Prostate gland (tissue), 2 donors: Measurements from ENCODE around the gene CMC4. TPM values are rescaled to one million over a fixed set of nuclear protein-coding genes. Genes with fewer than 3 reads are reported as not detected.
A peak's percentile ranks its signal among the peaks of the same experiment; 100 is the strongest.

Source experiments
- DNase-seq: peaks from one replicate; pipeline ENCODE4 v3.0.0-alpha.2; 2019; ENCODE audit warnings: low spot score
- H3K27ac ChIP-seq, 2 donors: fragments of 200-600 bp; sonication (generic); 2 replicates each; pipeline ENCODE4 v1.5.1; 2017 to 2019
- H3K27me3 ChIP-seq: fragments of 200-600 bp; sonication (generic); replicated peaks from 2 replicates; pipeline ENCODE4 v1.5.1; 2019; ENCODE audit not compliant: insufficient read depth
- H3K36me3 ChIP-seq, 2 donors: fragments of 200-600 bp; sonication (generic); 1 replicate in 1 of 2; 2 replicates in 1 of 2; pipeline versions ENCODE4 v1.5.1 to v1.8.1; 2017 to 2019
- H3K4me1 ChIP-seq: fragments of 200-600 bp; sonication (generic); replicated peaks from 2 replicates; pipeline ENCODE4 v1.5.1; 2019
- H3K4me3 ChIP-seq, 2 donors: fragments of 200-600 bp; sonication (generic); 2 replicates each; pipeline ENCODE4 v1.5.1; 2017 to 2019
- H3K9me3 ChIP-seq: fragments of 200-600 bp; sonication (generic); 2 replicates; pipeline ENCODE4 v1.5.1; 2017
- POLR2A ChIP-seq: fragments of 450-650 bp; IDR thresholded peaks from one replicate; pipeline ENCODE4 v1.6.1; 2016; ENCODE audit warnings: antibody characterized with exemption, mild to moderate bottlenecking
- POLR2AphosphoS5 ChIP-seq: sonication (generic); formaldehyde crosslinking; IDR thresholded peaks from one replicate; pipeline ENCODE4 v1.6.1; 2017; ENCODE audit warnings: antibody characterized with exemption
- WGBS: methylation state at CpG from one replicate; pipeline ENCODE4 v1.1.5; 2018; 5-methylcytosine and 5-hydroxymethylcytosine counted together
- intact Hi-C: fragments of 100-400 bp; cut with DNase I; formaldehyde crosslinking; loops from one replicate; pipeline ENCODE4 v1.14.2; 2022
- total RNA-seq, 2 donors: library from RNA; depleted of rRNA; stranded (reverse); fragments of >200 nt; gene quantifications; one replicate each; pipeline ENCODE4 v1.1.0, GENCODE V29; 2016
- TF ChIP-seq, protein P1 (sequence below), 4 experiments: fragments of 200-600 bp in 2 of 4; fragments of 450-650 bp in 2 of 4; sonication (generic) in 2 of 4; IDR thresholded peaks; 1 replicate in 3 of 4; 2 replicates in 1 of 4; pipeline ENCODE4 v1.5.1; 2016 to 2019; ENCODE audit warnings: antibody characterized with exemption in 4 of 4, mild to moderate bottlenecking in 2 of 4, moderate library complexity in 2 of 4

The CMC4 gene
- total RNA-seq, 2 donors from 2014 or later, result 23.2 to 27.4 TPM

DNA sequence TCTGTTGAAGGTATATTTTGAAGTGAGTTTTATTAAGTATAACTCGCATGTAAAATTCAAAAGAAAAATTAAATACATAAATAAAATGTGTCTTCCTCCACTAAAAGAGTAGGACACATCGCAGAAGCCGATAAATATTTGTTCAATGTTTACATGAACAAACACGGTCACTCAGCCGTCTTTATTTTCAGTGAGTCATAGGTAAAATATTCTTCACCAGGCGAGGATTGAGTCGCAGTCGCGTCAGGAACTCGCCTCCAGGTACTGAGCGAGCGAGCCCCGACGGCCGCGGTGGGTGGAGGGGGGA is 44.6 kb downstream of the CMC4 start:
- intact Hi-C loops, result no loop called here
- WGBS, result 0% methylated on average over 12 of the region's 16 CpGs
- TF ChIP-seq POLR2AphosphoS5, result no peak
- TF ChIP-seq, protein P1, sequence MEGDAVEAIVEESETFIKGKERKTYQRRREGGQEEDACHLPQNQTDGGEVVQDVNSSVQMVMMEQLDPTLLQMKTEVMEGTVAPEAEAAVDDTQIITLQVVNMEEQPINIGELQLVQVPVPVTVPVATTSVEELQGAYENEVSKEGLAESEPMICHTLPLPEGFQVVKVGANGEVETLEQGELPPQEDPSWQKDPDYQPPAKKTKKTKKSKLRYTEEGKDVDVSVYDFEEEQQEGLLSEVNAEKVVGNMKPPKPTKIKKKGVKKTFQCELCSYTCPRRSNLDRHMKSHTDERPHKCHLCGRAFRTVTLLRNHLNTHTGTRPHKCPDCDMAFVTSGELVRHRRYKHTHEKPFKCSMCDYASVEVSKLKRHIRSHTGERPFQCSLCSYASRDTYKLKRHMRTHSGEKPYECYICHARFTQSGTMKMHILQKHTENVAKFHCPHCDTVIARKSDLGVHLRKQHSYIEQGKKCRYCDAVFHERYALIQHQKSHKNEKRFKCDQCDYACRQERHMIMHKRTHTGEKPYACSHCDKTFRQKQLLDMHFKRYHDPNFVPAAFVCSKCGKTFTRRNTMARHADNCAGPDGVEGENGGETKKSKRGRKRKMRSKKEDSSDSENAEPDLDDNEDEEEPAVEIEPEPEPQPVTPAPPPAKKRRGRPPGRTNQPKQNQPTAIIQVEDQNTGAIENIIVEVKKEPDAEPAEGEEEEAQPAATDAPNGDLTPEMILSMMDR (IDR thresholded peaks at IDR 0.05), result peak in 1 of 4 experiments; percentile 12
- H3K27ac ChIP-seq, result peak overlapping the region; percentile 92 to 95
- no peaks in the 10 kb centered on the region for H3K36me3 ChIP-seq
- no peaks in the 10 kb centered on the region for H3K9me3 ChIP-seq
- H3K4me1 ChIP-seq, result no peaks in the 10 kb centered on the region
- no peak for DNase-seq
- no peaks in the 10 kb centered on the region for H3K27me3 ChIP-seq
- peak overlapping the region; percentile 56 to 59 for H3K4me3 ChIP-seq

DNA sequence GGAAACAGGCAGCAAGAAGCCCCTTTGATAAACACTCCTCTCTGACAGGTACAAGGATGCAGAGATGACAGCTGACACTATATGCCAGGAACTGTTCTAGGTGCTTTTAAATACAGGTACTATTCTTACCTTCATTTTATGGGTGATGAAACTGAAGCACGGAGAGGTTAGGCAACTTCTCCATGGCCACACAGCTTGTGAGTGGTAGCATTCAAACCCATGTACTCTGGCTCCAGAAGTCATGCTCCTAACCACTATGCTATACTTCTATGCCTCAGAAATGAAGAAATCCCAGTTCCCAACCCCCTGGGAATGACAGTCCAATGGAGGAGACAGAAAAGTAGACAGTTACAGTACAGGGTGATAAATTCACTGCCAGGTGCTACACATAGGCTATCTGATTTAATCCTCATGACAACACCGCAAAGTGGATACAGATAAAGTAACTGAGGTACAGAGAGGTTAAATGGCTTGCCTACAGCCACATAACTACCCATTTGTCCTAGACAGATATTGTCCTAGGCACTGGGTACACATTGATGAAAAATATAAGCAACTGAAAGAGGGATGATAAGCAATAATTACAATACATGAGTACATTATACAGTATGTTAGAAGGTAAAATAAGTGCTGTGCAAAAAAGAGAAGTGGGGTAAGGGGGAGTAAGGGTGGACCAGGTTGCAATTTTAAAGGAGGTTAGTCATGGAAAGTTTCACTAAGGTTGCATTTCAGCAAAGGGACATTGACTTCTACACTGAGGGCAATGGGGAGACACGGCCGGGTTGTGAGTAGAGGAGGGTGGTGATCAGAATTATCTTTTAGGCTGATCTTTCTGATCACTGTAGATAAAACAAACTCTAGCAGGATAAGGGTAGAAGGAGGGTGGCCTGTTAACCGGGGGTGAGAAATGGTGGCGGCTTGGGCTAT is 46.8 kb downstream of the CMC4 start:
- Histone ChIP-seq H3K27me3 (no peaks in the 10 kb centered on the region), H3K4me3 (no peak overlapping the region), H3K4me1 (no peaks in the 10 kb centered on the region), H3K27ac (no peak overlapping the region), H3K36me3 (no peaks in the 10 kb centered on the region), H3K9me3 (no peaks in the 10 kb centered on the region)
- no peak for TF ChIP-seq POLR2AphosphoS5
- no peak for TF ChIP-seq POLR2A
- TF ChIP-seq, protein P1 (IDR thresholded peaks at IDR 0.05), result no peak
- WGBS, result 85% methylated on average over 6 of the region's 6 CpGs
- DNase-seq, result no peak
- intact Hi-C loops, result no loop called here

DNA sequence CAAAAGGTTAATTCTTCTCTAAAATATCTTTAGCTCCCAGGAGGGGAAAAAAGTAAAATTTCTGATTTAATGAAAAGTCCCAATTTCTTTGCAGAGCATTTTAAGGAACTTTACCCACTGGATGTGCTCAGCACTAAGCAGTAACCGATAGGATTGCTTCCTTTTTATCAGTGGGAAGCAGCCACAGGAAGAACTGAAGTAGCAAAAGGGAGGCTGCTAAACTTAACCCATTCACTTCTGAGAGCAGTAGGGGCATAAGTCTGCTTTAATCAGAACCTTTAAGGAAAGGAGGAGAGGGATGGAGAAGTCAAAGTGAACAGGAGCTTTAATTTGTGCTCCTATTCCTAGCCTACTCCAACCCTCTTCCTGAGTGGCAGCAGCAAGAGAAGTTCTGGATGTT is 48.4 kb downstream of the CMC4 start, which contains the start of gene F8:
TSS of gene F8 (minus strand) at position 139 of the 400 bp plus-strand sequence. CDS start 171 bp downstream, outside the sequence.
- H3K4me1 ChIP-seq, result no peaks in the 10 kb centered on the region
- H3K4me3 ChIP-seq, result no peak within 1 kb of the TSS
- H3K27me3 ChIP-seq, result no peaks in the 10 kb centered on the region
- no peak within 1 kb of the TSS for H3K27ac ChIP-seq
- WGBS, result 14% methylated on average over 1 of the region's 1 CpG
- no peaks in the 10 kb centered on the region for H3K36me3 ChIP-seq
- TF ChIP-seq POLR2A, result no peak
- TF ChIP-seq POLR2AphosphoS5, result no peak
- TF ChIP-seq, protein P1 (IDR thresholded peaks at IDR 0.05), result no peak
- intact Hi-C loops, result no loop called here
- no peaks in the 10 kb centered on the region for H3K9me3 ChIP-seq
- DNase-seq, result no peak

DNA sequence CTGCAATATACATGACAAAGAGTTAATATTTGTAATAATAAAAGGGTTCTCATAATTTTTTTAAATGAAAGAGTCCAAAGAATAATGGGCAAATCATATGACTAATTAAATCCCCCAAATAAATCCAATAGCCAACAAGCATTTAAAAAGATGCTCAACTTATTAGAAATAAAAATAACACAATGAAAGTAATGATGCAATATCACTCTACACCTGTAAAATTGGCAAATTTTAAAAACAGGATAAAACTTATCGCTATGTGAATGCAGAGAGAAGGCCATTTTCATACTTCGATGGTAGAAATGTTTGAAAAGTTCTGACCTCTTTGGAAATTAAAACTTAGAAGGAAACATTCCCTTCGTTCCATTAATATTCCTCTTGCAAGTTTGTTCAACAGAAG is 50.3 kb downstream of the CMC4 start:
- DNase-seq, result no peak
- TF ChIP-seq POLR2AphosphoS5, result no peak
- TF ChIP-seq, protein P1 (IDR thresholded peaks at IDR 0.05), result no peak
- TF ChIP-seq POLR2A, result no peak
- Histone ChIP-seq H3K4me3 (no peak overlapping the region), H3K36me3 (no peaks in the 10 kb centered on the region), H3K27me3 (no peaks in the 10 kb centered on the region), H3K9me3 (no peaks in the 10 kb centered on the region), H3K27ac (no peak overlapping the region), H3K4me1 (no peaks in the 10 kb centered on the region)
- intact Hi-C loops, result no loop called here
- 97% methylated on average over 3 of the region's 3 CpGs for WGBS

Other genes starting within 250 kb of the CMC4 start
- gene SMIM9, start 236.5 kb downstream of the CMC4 start, total RNA-seq, result not detected
- 10 to 100 TPM in 1 of 2 donors, not detected in 1; 12.3 TPM for gene F8A1, start 184.8 kb downstream of the CMC4 start, total RNA-seq
- 10 to 100 TPM; 13.2 to 39.1 TPM for gene F8, start 48.4 kb downstream of the CMC4 start, total RNA-seq
- gene FUNDC2, start 44.3 kb downstream of the CMC4 start, total RNA-seq, result 10 to 100 TPM; 47.0 to 72.7 TPM
- gene MTCP1, start within 50 bp of the CMC4 start, total RNA-seq, result 10 to 100 TPM in 1 of 2 donors, under 1 TPM in 1; 0.36 to 15.8 TPM
- gene BRCC3, start 372 bp upstream of the CMC4 start, total RNA-seq, result 10 to 100 TPM in 1 of 2 donors, 1 to 10 TPM in 1; 10.0 to 19.3 TPM
- 10 to 100 TPM; 20.8 to 32.2 TPM for gene VBP1, start 145.3 kb upstream of the CMC4 start, total RNA-seq
- gene RAB39B, start 193.4 kb upstream of the CMC4 start, total RNA-seq, result 1 to 10 TPM; 2.5 to 3.6 TPM